Liver (tissue), 9 donors: ENCODE results near the gene ACSL3. TPM values are rescaled to one million over a fixed set of nuclear protein-coding genes. Genes with fewer than 3 reads are reported as not detected.

ENCODE experiments used
- DNase-seq: peaks from one replicate; pipeline ENCODE4 v3.0.0-alpha.2; 2017; ENCODE audit warnings: low spot score
- H3K27ac ChIP-seq, 2 donors: one replicate each; pipeline ENCODE4 v1.7.0; 2013; ENCODE audit warnings: inconsistent platforms in 2 of 2, low read length in 2 of 2, control low read depth in 1 of 2, low read depth in 1 of 2, mild to moderate bottlenecking in 1 of 2
- H3K27me3 ChIP-seq, 4 donors: one replicate each; pipeline versions ENCODE4 v1.6.1 to v1.7.0; 2013; ENCODE audit warnings: low read length in 3 of 4, inconsistent platforms in 1 of 4, mild to moderate bottlenecking in 1 of 4, moderate library complexity in 1 of 4; ENCODE audit not compliant: control insufficient read depth in 4 of 4, insufficient read depth in 4 of 4
- H3K36me3 ChIP-seq, 4 donors: one replicate each; pipeline versions ENCODE4 v1.6.1 to v1.7.0; 2013; ENCODE audit warnings: low read length in 3 of 4, mild to moderate bottlenecking in 3 of 4, low read depth in 1 of 4, moderate library complexity in 1 of 4; ENCODE audit not compliant: control insufficient read depth in 4 of 4, insufficient read depth in 3 of 4
- H3K4me1 ChIP-seq, 4 donors: one replicate each; pipeline versions ENCODE4 v1.6.1 to v1.7.0; 2013; ENCODE audit warnings: low read length in 3 of 4, mild to moderate bottlenecking in 3 of 4, moderate library complexity in 1 of 4; ENCODE audit not compliant: control insufficient read depth in 4 of 4, insufficient read depth in 4 of 4
- H3K4me3 ChIP-seq, 3 donors: one replicate each; pipeline versions ENCODE4 v1.6.1 to v1.7.0; 2013; ENCODE audit warnings: low read length in 3 of 3, control low read depth in 1 of 3, low read depth in 1 of 3, mild to moderate bottlenecking in 1 of 3
- H3K9ac ChIP-seq, 2 donors: one replicate each; pipeline ENCODE4 v1.7.0; 2013; ENCODE audit warnings: low read length in 2 of 2, mild to moderate bottlenecking in 2 of 2, moderate library complexity in 2 of 2, control low read depth in 1 of 2, low read depth in 1 of 2
- H3K9me3 ChIP-seq, 4 donors: one replicate each; pipeline versions ENCODE4 v1.6.1 to v1.7.0; 2013; ENCODE audit warnings: low read length in 3 of 4; ENCODE audit not compliant: control insufficient read depth in 4 of 4
- GABPA ChIP-seq, 2 donors: IDR thresholded peaks in 1 of 2; conservative IDR thresholded peaks in 1 of 2; 2 replicates each; pipeline ENCODE4 v1.6.1; 2016; ENCODE audit warnings: antibody characterized with exemption in 2 of 2, mild to moderate bottlenecking in 1 of 2, moderate library complexity in 1 of 2
- NR2F2 ChIP-seq: IDR thresholded peaks from 2 replicates; pipeline ENCODE4 v1.6.1; 2016; ENCODE audit warnings: antibody characterized with exemption
- RAD21 ChIP-seq, 2 donors: IDR thresholded peaks; 2 replicates each; pipeline ENCODE4 v1.6.1; 2016; ENCODE audit warnings: antibody characterized with exemption in 2 of 2, mild to moderate bottlenecking in 2 of 2
- RXRA ChIP-seq, 2 donors: IDR thresholded peaks; 2 replicates each; pipeline ENCODE4 v1.6.1; 2017 to 2018; ENCODE audit warnings: antibody characterized with exemption in 2 of 2, mild to moderate bottlenecking in 1 of 2
- TAF1 ChIP-seq: conservative IDR thresholded peaks from 2 replicates; pipeline ENCODE4 v1.6.1; 2016; ENCODE audit warnings: antibody characterized with exemption, mild to moderate bottlenecking
- ZBTB33 ChIP-seq: IDR thresholded peaks from 2 replicates; pipeline ENCODE4 v1.6.1; 2016; ENCODE audit warnings: antibody characterized with exemption
- WGBS: extraction: QIAGEN DNeasy Blood & Tissue Kit; methylation state at CpG from one replicate; pipeline ENCODE4 v1.1.7; 2013; 5-methylcytosine and 5-hydroxymethylcytosine counted together
- polyA plus RNA-seq, 2 donors: library from polyadenylated mRNA; stranded (reverse) in 1 of 2; unstranded in 1 of 2; fragments of 200-250 nt in 1 of 2; fragments of >200 nt in 1 of 2; fragmentation: Nextera tagmentation in 1 of 2; extraction: Ambion mirVana in 1 of 2; gene quantifications; one replicate each; pipeline versions ENCODE4 v1.2.1 to v1.2.3, GENCODE V29; 2013 to 2015
- total RNA-seq, 2 donors: library from RNA; depleted of rRNA; stranded (reverse); fragments of >200 nt; gene quantifications; one replicate each; pipeline ENCODE4 v1.2.3, GENCODE V29; 2014
- TF ChIP-seq, protein P1 (sequence below): IDR thresholded peaks from 2 replicates; pipeline ENCODE4 v1.6.1; 2016; ENCODE audit warnings: antibody characterized with exemption, mild to moderate bottlenecking
- TF ChIP-seq, protein P2 (sequence below): fragments of 150-350 bp; IDR thresholded peaks from 2 replicates; pipeline ENCODE4 v1.5.1; 2017; ENCODE audit warnings: improper control_type of control experiment, low read depth, low read length; ENCODE audit not compliant: missing input control
- donor health status: healthy.
- donor health status: healthy.
- donor health status: healthy.
- donor health status: healthy.
- donor health status: healthy.

The ACSL3 gene
- total and polyA plus RNA-seq, 4 donors: 22.2 to 66.6 (median 43.3) TPM

GRCh38 chr2:222936705-222937104 lies 75.9 kb downstream of the ACSL3 start (continued):
- TF ChIP-seq ZBTB33: no peak

- Histone ChIP-seq H3K4me1 (no peaks in the 10 kb centered on the region), H3K36me3 (peaks cover 6 to 40% (median 33%) of the 10 kb centered on the region in 4 donors), H3K27ac (no peak overlapping the region), H3K9ac (no peak overlapping the region), H3K4me3 (no peak overlapping the region), H3K27me3 (no peaks in the 10 kb centered on the region), H3K9me3 (peaks cover 0 to 4% (median 1%) of the 10 kb centered on the region in 4 donors)
- no peak for TF ChIP-seq GABPA (IDR thresholded peaks at IDR 0.05 in 1 of 2, conservative IDR thresholded peaks at IDR 0.05 in 1 of 2)
- TF ChIP-seq TAF1: no peak
- TF ChIP-seq, protein P1, sequence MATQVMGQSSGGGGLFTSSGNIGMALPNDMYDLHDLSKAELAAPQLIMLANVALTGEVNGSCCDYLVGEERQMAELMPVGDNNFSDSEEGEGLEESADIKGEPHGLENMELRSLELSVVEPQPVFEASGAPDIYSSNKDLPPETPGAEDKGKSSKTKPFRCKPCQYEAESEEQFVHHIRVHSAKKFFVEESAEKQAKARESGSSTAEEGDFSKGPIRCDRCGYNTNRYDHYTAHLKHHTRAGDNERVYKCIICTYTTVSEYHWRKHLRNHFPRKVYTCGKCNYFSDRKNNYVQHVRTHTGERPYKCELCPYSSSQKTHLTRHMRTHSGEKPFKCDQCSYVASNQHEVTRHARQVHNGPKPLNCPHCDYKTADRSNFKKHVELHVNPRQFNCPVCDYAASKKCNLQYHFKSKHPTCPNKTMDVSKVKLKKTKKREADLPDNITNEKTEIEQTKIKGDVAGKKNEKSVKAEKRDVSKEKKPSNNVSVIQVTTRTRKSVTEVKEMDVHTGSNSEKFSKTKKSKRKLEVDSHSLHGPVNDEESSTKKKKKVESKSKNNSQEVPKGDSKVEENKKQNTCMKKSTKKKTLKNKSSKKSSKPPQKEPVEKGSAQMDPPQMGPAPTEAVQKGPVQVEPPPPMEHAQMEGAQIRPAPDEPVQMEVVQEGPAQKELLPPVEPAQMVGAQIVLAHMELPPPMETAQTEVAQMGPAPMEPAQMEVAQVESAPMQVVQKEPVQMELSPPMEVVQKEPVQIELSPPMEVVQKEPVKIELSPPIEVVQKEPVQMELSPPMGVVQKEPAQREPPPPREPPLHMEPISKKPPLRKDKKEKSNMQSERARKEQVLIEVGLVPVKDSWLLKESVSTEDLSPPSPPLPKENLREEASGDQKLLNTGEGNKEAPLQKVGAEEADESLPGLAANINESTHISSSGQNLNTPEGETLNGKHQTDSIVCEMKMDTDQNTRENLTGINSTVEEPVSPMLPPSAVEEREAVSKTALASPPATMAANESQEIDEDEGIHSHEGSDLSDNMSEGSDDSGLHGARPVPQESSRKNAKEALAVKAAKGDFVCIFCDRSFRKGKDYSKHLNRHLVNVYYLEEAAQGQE: no peak
- TF ChIP-seq RXRA (IDR thresholded peaks at IDR 0.05): no peak
- no peak for TF ChIP-seq RAD21 (IDR thresholded peaks at IDR 0.05)
- WGBS: 98% methylated on average over 2 of the region's 2 CpGs
- DNase-seq: no peak
Measured at GRCh38 chr2:222938327-222938726, 77.5 kb downstream of the ACSL3 start.

DNA sequence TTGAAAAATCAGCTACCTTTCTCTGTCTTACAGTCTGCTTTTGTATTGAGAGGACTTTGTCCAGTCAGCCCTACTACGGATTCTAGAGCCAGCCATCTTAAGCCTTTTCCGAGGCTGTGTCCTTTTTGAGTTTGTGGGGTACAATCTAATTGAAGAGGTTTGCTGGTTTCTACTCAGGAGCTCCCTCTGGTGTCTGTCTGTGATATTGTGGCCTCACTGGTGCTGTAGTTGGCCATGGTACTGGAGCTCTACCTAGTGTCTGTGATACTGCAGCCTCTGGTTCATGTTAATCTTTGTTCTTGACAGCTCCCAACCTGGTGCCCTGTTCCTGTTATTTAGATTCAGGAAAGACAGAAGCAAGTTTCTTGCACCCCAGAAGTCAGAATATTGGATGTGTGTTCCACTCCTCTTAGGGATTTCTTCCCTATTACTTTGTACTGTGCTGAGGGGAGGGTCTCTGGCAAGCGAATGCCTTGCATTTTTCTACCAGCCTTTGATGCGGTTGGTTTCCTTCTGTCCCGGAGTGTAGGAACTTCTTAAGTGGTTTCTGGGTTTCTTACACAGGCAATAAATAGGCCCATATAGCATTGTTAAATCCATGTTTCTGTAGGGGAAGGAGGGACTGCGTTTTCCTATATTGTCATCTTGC lies 78.5 kb downstream of the ACSL3 start:
- WGBS: 82% methylated on average over 6 of the region's 6 CpGs

More for the DNA sequence above, 78.5 kb downstream of the ACSL3 start:
- TF ChIP-seq NR2F2: no peak
- TF ChIP-seq RAD21 (IDR thresholded peaks at IDR 0.05): peak; percentile 81 to 88
- TF ChIP-seq, protein P2, sequence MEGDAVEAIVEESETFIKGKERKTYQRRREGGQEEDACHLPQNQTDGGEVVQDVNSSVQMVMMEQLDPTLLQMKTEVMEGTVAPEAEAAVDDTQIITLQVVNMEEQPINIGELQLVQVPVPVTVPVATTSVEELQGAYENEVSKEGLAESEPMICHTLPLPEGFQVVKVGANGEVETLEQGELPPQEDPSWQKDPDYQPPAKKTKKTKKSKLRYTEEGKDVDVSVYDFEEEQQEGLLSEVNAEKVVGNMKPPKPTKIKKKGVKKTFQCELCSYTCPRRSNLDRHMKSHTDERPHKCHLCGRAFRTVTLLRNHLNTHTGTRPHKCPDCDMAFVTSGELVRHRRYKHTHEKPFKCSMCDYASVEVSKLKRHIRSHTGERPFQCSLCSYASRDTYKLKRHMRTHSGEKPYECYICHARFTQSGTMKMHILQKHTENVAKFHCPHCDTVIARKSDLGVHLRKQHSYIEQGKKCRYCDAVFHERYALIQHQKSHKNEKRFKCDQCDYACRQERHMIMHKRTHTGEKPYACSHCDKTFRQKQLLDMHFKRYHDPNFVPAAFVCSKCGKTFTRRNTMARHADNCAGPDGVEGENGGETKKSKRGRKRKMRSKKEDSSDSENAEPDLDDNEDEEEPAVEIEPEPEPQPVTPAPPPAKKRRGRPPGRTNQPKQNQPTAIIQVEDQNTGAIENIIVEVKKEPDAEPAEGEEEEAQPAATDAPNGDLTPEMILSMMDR: peak; percentile 74
- no peaks in the 10 kb centered on the region for H3K27me3 ChIP-seq
- no peak overlapping the region for H3K4me3 ChIP-seq
- no peak overlapping the region for H3K9ac ChIP-seq
- H3K36me3 ChIP-seq: peaks cover 4 to 32% (median 26%) of the 10 kb centered on the region in 4 donors
- H3K27ac ChIP-seq: no peak overlapping the region
- H3K9me3 ChIP-seq: peaks cover 0 to 4% (median 1%) of the 10 kb centered on the region in 4 donors
- DNase-seq: peak; percentile 72
- no peaks in the 10 kb centered on the region for H3K4me1 ChIP-seq
